Measurements from ENCODE around the gene CELA3A. TPM values are rescaled to one million over a fixed set of nuclear protein-coding genes. Genes with fewer than 3 reads are reported as not detected.
A peak's percentile ranks its signal among the peaks of the same experiment; 100 is the strongest.

The CELA3A gene
- total RNA-seq, 1 donor from 2014 or later = not detected

DNA sequence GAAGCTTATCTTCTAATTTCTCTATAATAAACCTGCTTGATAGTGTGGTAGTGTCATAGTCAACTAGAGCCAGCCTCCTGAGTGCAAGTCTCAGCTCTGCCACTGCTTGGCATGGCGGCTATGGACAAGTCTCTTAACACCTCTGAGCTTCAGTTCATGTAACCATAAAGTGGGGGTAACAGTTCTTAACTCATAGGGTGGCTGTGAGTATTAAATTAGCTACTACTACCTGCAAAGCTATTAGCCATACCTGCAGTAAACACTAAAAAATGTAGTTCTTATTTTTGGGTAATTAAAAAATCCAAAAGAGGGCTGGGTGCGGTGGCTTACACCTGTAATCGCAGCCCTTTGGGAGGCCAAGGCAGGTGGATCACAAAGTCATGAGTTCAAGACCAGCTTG, 48.9 kb downstream of the CELA3A start:
- no peak for DNase-seq (ENCODE audit: low read depth)

DNA sequence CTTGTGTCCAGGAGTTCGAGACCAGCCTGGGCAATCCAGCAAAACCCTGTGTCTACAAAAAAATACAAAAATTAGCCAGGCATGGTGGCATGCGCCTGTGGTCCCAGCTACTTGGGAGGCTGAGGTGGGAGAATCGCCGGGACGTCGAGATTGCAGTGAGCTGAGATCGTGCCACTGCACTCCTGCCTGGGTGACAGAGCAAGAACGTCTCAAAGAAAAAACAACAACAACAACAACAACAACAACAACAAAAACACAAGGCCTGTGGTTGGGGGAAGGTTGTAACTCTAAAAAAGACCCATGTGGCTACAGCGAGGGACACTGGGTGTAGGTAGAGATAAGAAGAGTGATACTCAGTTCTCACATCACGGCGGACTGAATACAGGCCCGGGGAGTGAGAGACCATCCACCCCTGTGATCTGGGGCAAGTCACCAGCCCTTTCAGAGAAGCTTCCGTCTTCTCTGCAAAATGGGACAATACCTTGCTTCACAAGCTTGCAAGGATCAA, 50.2 kb downstream of the CELA3A start:
- no peak for DNase-seq (ENCODE audit: low read depth)

DNA sequence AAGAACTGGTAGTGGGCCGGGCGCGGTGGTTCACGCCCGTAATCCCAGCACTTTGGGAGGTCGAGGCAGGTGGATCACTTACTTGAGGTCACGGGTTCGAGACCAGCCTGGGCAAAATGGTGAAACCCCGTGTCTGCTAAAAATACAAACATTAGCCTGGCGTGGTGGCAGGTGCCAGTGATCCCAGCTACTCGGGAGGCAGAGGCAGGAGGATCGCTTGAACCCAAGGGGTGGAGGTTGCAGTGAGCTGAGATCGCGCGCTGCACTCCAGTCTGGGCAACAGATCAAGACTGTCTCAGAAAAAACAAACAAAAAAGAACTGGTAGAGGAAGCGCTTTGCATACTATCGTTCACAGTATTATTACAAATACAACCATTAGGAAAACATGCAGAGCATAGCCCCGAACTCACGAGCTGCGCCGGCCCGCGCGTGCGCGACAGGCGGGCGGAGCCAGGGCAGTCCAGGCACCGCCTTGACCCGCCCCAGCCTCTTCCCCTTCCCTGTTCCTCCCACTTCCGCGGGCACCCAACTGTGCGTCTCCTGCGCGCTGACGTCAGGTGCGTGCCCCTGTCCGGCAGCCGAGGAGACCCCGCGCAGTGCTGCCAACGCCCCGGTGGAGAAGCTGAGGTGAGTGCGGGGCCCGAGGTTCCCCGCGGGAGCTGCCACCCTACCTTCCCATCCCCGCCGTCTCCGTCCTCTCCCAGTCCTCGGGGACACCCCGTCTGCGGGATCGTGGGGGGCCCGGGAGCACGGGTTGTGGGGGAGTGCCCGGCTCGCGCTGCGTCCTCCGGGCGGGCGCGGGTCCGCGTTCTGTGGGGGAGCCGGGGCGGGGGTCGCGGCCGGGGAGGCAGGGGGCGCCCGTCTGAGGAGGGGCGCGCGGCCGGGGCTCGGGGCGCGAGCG, 50.9 kb downstream of the CELA3A start, which contains the start of gene CDC42:
TSS of gene CDC42 (plus strand) at position 595 of the 902 bp plus-strand sequence. CDS start 25,770 bp downstream, outside the sequence.
- peak; percentile 84 for DNase-seq (ENCODE audit: low read depth)

DNA sequence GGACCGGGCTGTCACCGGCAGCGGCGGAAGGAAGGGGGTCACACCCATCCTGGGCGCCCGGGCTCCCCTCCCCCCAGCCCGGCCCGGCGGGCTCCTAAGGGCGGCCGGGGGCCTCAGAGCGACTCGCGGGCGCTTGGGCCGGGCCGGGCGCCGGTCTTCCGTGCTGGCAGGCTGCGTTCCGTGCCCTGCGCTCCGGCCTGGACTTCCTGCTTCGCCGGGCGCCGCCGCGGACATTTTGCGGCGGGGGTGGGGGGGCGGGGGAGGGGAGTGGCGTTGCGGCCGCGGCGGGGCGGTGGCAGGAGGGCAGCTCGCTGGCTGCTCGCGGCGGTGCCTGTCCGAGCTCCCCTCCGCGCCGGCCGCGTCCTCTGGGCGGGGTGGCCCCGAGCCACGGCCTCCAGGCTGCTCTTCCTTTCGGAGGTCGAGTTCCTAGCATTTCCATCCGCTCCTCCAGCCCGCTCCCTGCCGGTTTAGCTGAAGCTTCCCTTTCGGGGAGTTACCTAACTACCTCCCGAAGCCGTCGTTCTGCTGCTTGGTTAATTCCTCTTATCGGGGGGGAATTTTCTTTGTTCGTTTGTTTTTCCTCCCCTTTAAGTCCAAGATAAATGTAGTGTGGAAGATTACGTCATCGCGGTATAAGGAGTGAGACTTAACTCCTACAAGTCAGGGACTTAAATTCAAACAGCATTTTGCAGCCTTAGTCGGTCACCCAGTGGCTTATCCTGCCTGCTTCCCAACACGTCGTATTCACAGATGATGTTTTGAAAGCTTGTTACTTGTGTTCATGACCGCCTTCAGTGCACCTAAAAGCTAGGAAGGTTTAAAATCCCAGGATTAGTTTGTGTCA, 51.8 kb downstream of the CELA3A start:
- DNase-seq (ENCODE audit: low read depth) = peak; percentile 75

DNA sequence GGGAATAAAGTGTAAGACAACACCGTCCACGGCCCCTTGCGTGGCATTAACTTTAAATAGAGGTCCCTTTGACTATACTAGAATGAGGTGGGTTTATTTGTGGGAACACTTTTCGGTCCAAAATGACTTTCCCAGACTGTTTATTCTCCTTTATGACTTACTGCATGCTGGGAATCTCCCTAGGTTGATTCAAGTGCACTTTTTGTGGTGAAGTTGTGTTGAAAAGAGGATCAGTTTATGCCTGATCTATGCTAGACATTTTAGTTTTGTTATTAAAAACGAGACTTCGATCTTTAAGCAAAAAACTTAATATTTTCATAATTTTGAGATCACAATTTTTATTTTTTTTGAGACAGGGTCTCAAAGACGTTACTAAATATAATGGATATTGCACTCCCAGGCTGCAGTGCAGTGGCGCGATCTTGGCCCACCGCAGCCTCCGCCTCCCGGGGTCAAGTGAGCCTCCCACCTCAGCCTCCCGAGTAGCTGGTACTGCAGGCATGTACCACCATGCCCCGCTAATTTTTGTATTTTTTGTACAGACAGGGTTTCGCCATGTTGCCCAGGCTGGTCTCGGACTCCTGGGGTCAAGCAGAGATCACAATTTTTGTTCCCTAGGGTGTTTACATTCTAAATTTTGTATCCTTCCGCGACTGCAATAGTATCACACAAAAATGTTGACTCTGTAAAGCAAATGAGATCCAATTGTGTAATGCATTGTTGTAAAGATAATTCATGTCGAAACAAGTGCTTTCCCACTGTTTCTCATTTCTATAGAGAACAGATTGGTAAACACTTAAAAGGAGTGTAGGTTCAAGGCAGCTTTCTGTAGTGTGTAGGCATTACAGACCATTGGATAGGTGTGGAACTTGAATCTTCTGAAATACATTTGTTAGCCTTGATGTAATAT, 52.7 kb downstream of the CELA3A start:
- no peak for DNase-seq (ENCODE audit: low read depth)

DNA sequence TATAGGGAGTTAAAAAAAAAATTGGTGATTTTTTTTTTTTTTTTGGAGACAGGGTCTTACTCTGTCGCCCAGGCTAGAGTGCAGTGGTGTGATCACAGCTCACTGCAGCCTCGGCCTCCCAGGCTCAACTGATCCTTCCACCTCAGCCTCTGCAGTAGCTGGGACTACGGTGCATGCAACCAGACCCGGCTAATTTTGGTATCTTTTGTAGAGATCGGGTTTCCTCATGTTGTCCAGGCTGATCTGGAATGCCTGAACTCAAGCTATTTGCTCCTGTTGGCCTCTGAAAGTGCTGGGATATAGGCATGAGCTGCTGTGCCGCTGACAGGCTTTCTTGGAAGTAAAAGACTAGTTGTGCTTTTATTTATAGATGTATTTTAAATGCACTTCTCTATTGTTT, 54.0 kb downstream of the CELA3A start:
- DNase-seq (ENCODE audit: low read depth) = no peak

DNA sequence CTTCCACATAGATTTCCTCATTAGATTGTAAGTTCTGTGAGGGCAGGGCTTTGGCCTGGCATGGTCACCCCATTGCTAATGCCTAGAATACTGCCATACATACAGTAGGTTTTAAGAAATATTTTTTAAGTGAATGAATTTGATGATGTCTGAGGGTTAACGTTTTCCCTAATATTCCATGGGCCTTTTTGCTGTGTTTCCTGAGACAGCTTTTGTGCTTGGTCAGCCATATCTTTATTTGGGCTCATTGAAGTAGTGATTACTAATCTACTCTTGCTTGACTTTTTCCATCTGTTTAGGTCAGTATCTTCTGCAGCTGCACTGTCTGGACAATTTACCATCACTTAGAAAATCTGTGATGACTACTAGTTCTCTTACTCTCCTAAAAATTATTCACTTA, 54.6 kb downstream of the CELA3A start:
- peak; percentile 15 for DNase-seq (ENCODE audit: low read depth)

DNA sequence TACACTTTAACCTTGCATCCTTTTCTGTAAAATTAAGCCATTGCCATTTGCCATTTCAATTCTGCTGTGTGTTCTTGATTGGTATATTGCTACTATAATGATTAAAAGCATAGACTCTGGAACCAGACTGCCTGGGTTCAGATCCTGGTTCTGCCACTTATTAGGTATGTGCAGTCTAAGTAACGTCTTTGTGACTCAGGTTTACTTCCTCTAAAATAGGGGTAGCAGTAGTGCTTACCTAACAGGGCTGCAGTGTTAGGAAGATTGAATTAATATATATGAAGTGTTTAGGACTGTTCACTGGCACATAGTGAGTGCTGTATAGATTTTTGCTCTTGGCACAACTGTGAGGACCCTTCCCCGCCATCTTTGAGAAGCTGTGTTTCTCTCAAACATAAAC, 55.5 kb downstream of the CELA3A start:
- no peak for DNase-seq (ENCODE audit: low read depth)

DNA sequence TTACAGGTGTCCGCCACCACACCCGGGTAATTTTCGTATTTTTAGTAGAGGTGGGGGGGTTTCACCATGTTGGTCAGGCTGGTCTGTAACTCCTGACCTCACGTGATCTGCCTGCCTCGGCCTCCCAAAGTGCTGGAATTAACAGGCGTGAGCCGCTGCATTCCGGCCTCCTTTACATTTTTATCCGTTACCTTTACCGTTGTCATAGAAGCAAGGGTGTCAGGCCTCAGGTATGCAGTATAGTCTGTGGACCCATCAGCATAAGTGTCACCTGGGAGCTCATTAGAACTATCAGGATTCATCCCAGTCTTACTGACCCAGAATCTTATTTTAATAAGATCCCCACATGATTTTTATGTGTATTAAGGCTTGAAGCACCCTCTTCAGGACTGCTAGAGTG, 56.4 kb downstream of the CELA3A start:
- DNase-seq (ENCODE audit: low read depth) = no peak

Other genes with a start within 250 kb of the CELA3A start
- gene USP48, start 218.5 kb upstream of the CELA3A start, total RNA-seq = 32.1 and 100 TPM in 2 replicates
- 0.69 TPM in 1 of 2 replicates, not detected in the other for gene LDLRAD2, start 189.4 kb upstream of the CELA3A start, total RNA-seq
- 219 and 912 TPM in 2 replicates for gene HSPG2, start 64.3 kb upstream of the CELA3A start, total RNA-seq
- not detected in 2 replicates for gene CELA3B, start 24.6 kb upstream of the CELA3A start, total RNA-seq
- gene CDC42, start 51.1 kb downstream of the CELA3A start, total RNA-seq = 233 and 926 TPM in 2 replicates
- gene WNT4, start 141.4 kb downstream of the CELA3A start, total RNA-seq = under 0.01 and 0.17 TPM in 2 replicates